Stimulated activated CD8-positive, alpha-beta memory T cell treated with anti-CD3 and anti-CD28 coated beads, Interleukin-12 subunit alpha, Interleukin-12 subunit beta, amount 100 ng/mL, for 4 hours (primary cell): ENCODE data around the gene RNFT2.
"Not testable (repeated sequence)": the region's sequence is repeated elsewhere in the genome, so short reads cannot be mapped to it uniquely, and the experiment has no call there.

Source experiments
- DNase-seq: peaks from one replicate; pipeline ENCODE4 v3.0.0-alpha.2; 2020; ENCODE audit warnings: low read depth

The RNFT2 gene

DNA sequence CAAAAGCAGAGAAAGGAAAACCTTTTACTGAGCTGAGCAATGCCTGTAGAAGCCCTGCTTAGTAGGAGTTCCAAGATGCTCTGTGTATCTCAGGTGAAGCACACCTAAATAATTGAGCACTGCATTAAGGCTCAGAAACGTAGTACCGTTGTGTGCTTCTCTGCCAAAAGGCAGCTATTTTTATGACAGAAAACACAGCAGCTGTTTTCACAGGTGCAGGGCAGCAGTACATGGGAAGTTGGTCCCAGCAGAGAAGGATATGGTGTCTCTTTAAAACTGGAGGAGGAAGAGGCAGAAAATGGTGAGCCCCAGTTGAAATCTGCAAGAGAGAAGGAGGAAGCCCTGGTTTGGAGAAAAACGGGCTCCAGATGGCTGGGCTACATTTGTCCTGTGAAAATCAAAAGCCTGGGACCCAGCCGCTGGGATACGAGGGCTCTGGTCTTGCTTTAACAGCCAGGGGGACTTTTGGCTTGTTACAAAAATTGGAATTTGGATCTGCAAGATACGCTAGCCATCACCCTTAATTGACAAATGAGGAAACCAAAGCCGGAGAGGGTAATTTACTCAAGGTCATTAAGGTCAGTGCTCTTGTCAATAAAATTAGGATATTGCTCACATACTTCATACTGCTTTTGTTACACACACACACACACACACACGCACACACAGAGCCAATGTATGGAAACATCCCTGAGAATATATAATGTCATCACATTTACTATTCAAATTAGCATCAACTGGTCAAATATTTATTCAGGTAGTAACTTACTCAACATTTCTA is 27.6 kb upstream of the RNFT2 start:
- DNase-seq = no peak

DNA sequence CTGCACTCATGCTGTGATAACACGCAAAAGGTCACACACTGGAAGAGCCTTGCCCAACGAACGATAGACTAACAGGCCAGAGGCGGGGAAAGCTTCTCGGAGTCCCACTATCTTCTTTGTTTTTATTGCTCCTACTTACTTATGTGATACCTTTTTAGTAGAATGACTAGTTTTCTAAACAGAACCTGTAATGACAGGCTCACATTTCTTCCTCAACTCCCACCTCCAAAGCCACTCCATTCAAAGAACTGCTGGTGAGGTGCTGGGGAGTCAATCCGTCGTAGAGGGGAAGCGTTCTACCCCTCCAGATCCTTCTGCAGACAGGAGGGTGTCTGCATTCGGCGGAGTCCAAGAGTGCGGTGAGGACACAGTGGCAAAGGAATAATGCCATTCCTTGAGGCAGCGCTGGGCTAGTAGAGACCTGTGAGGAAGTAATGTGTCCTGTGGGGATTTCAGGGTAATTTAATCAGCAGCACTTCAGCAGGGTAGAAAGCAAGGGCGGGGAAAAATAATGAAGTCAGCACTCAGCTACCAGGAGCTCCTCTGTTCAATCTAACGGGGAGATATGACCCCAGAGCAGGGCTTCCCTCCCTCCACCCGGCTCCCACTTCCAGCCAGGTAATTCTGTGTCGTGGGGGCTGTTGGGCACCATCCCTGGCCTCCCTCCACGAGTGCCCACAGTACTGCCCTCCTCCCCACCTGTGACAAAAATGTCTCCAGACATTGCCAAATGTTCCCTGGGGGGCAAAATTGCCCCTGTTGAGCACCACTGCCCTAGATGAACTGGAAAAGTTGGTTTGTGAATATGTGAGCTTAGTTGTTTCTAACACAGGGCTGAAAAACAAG is 25.4 kb upstream of the RNFT2 start:
- DNase-seq = no peak

DNA sequence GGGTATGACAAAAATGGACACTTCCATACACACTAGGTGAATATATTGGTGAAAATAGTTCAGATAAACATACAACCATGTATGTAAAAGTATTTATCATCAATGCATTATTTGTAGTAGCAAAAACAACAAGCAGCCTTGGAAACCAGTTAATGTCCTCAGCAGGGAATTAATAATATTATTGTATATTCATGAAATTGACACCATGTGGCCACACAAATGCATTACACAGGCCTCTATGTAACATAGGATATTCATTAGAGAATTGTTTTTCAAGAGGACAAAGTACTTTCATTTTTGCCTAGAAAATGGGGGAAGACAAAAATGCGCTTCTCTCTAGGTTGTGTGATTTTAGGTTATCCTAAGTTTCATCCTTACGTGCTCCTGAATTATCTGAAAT is 24.6 kb upstream of the RNFT2 start:
- no peak for DNase-seq

DNA sequence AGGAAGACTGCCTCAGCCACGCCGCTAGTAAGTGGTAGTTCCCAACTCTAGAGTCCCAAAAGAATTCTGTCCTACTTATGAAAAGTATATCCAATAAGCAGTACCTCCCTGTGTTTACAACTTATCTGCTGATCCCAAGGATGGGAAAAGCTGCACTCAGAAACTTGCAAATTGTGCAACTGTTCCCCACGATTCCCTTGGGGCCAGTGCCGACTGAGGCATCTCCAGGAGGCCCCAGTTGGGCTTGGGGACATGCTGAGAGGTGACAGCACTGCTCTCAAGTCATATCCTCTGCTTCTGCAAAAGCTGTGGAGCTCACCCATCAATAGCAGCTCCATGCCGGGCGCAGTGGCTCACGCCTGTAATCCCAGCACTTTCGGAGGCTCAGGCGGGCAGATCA is 23.9 kb upstream of the RNFT2 start:
- no peak for DNase-seq

DNA sequence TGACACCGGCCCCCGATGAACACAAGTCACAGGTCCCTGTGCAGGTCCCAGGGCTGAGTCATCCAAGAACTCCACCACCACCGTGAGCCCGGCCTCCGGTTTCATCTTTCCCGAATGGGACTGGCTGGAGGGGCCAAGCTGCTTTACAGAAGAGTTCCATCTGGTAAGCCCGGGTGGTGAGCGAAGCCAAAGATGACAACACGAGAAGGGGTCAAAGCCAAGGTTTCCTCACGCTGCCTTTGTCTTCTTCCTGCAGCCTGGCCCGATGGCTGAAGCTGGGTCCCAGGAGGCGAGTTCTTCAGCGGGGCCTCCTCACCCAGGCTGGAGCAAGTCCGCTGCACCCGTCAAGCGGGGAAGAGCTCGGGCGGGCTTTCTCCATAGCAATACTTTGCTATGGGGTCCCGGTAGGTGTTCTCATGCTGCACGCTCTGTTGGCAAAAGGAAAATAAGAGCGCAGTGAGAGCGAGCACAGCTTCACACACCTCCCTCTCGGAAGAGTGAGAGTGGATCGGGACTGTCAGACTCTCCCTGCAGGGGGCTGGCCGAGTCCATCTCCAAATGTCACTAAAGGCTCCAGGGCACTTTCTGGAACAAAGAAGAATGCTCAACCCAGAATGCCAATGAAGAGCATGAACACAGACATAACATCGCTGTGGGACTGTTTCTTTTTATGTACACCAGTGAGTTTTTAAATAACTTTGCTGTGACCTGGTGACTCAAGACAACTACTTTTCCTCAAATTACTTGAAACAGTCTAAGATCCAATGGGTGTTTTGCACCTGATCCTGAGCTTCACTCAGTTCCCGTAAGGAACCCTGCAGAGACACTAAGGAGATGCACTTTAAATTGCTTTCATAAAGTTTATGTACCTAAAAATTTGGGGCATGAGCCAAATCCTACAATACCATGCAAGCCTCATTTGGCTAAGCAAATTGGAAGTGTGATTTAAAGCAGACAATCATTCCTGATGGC is 20.4 kb upstream of the RNFT2 start:
- DNase-seq = no peak

DNA sequence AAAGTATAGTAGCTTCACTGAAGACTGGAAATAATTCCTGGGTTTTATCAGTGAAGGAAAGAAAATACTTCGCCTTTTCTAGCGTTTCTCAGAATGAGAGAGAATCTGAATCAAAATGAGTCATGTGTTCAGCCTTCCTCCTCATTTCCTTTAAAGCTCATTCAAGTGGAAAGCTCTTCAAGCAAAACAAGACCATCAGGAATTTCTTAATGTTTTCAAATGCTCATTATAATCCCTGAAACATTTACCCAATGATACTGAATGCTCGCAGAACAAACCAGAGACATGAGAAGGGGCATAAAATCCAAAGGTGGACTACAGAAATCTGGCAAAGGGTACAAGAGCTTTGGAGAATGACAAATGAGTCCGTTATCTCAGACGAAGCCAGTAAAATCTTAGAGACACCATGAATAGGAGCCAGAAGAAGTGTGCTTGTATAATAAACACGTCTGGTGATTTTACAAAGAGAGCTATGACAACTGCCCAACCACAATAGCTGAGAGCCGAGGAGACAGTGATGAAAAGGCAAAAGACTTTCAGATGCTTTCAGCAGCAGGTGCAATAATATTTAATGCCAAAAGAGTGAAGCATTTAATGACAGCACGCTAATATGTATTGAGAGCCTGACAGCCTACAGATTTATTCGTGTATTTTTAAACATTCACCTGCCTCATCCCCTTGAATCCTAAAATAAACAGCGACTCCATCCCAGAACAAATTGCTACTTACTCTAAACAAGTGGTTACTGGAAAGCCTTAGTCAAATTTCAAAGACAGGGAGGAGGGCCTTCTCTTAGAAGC is 19.3 kb upstream of the RNFT2 start:
- DNase-seq = no peak

DNA sequence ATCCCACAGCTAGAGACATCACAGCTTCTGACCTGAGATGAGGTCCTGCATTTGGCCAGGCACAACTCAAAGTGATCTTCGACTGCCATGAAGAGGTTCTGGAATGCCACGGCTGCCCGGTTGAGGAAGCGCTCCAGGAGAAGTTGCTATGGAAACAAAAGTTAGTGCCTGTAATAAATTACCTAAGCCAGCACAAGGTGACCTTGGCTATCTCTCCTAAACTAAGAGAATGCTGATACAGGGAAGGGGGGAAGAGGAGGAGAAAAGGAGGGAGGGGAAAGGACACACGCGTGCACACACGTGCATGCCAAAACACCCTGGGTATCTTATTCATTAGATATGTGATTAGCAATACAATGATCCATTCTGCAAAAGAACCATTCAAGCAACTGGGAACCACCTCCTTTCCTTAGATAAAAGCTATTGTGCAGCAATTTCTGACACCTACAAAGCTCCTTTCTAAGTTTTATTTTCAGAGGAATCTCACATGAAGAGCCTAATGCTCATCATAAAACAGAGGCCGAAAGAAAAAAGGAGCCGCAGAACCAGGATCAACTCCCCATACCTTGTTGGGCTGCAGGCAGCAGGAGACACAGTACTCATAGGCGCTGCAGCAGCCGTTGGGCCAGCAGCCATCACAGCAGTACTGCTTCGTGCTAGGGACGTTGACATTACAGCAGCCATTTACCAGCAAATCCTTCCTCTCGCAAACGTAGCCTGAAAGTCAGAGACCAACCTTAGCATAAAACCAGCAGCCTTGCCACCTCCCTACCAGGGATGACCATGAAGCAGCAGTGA is 18.2 kb upstream of the RNFT2 start:
- no peak for DNase-seq

DNA sequence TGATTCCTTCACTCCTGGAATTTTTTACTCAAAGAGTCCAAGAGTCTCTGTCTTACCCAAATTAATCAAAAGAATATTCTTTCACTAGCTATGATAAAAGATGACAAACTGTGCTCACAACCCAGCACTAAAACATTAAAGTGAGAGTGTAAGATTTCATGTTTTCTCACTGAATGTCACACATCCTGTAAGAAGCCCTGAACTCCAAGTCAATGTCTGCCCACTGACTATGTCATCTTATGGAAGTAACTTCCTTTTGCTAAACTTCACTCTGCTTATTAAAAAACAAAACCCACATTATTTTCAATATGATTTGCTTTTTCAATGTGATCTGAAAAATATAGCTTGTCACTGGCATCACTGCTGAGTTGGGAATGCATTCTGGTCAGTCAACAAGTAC is 15.9 kb upstream of the RNFT2 start:
- DNase-seq = no peak

DNA sequence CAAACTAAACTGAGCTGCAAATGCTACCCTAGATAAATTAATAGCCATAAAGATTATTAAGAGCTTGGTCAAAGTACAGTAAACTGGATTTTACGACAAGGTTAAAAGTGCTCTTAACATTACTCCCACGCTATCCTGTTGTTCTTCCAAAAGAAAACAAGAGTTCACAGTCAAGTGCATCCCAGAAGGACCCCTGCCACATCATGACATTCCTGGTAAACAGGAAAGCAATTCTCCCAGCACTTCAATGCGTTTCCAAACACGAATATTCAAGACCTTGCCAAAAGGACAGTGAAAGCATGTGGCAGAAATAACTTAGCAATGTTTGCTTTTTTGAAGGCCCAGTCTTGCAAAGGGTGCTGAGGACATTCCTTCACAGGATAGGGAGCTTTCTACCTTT is 11.4 kb upstream of the RNFT2 start:
- no peak for DNase-seq

DNA sequence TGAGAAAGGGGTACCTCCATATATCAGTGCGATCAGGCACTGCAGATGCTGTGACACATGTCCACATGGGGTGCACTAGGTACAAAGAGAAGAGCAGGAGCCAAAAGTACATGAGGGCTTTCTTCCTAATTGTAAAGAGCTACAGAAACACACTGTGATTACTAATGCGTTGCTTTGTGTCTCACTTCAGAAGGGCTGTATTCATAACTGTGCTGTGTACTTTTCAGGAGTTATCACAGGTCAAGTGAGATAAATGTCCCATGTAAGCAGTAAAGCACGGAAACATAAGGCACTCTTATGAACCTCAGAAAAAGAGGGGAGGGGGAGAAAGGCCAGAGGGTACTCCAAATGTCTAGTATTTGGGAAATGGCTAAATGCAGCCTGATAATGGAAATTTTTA is 10.9 kb upstream of the RNFT2 start:
- DNase-seq = no peak

DNA sequence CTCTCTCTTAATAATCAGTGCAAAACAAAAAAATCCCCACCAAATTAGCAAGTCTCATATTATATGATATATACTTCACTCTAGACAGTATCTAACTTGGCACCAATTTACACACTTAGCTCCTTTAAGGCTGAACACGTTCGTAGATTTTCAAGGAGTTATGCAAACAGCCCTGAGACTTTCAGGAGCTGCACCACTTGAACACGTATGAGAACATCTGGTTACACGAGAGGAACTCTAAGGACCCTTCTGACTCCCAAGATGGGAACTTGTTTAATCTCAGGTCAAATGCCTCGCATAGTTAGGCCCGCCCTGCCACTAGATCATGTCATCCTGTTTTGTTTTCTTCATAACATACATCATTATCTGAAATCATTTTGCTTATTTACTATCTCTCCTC is 10.2 kb upstream of the RNFT2 start:
- no peak for DNase-seq

DNA sequence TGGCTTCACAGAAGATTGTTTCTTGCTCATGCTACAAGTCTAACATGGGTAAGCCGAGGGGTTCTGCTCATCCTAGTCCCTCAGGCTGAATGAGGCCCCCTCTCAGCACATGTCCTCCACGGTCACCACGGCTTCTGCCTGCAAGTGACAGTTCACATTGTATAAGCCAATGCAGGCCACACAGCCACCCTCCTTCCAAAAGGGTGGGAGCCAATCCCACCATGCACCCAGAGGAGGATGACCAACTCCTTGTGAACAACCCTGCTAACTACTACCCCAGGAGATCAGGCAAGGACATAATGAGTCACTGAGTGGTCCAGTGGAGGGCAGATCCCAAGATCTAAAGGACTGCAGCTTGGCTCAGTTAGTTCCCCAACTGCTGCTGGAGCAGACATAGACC is 6.3 kb upstream of the RNFT2 start:
- DNase-seq = no peak

DNA sequence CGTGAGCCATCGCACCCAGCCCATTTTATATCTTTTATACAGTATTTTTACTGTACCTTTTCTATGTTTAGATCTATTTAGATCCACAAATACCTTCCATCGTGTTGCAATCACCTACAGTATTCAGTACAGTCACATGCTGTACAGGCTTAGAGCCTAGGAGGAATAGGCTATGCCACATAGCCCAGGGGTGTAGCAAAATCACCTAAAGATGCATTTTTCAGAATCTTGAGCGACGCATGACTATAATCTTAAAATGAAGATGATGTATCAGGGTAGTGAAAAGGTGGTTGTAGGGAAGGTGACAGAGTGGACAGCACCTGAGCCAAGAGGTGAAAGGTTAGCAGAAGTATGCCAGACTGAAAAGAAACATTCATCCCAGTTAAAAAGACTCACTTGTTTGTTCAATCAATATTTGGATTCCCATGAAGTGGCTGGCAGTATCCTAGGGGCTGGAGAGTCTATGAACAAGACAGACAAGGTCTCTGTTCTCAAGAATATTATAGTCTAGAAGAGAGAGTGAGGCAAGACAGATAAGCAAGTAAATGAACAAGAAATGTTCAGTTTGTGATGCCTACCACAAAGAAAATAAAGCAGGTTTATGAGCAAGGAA is 3.9 kb upstream of the RNFT2 start:
- no peak for DNase-seq

DNA sequence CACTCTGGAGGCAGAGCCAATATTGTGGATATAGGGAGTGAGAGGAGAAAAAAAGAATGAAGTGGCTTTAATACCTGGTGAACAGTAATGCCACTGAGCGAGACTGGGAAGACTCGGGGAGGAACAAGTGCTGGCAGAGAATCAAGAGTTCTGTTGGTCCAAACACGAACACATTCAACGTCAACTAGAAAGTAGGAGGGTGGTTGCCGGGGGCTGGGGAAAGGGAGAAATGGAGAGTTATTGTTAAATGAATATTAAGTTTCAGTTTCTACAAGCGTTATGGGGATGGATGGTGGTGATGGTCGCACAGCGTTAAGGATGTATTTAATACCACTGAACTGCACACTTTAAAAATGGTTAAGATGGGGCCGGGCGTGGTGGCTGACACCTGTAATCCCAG is 3.0 kb upstream of the RNFT2 start:
- DNase-seq = no peak

DNA sequence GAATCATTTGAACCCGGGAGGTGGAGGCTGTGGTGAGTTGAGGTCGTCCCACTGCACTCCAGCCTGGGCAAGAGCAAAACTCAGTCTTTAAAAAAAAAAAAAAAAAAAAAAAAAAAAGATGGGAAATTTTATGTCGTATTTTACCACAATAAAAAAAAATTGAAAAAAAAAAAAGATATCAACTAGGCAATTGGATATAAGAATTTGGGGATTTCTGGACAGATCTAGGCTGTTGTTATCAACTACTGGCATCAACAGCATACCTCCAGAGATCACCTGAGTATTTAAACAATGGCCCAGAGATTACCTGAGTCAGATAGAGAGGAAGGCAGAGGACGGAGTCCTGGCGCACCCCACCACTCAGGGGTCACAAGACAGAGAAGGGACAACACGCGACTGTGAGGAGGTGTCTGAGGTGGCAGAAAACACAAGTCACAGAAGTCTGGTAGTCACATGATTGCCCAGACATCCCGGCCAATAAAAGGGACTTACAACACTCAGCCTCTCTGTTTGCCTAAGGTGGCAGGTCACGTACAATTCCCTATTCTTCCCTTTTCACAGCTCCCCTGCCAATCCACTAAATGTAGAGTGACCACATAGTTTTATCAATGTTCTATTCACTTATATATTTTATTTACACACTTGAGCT is 2.0 kb upstream of the RNFT2 start:
- DNase-seq = no peak

DNA sequence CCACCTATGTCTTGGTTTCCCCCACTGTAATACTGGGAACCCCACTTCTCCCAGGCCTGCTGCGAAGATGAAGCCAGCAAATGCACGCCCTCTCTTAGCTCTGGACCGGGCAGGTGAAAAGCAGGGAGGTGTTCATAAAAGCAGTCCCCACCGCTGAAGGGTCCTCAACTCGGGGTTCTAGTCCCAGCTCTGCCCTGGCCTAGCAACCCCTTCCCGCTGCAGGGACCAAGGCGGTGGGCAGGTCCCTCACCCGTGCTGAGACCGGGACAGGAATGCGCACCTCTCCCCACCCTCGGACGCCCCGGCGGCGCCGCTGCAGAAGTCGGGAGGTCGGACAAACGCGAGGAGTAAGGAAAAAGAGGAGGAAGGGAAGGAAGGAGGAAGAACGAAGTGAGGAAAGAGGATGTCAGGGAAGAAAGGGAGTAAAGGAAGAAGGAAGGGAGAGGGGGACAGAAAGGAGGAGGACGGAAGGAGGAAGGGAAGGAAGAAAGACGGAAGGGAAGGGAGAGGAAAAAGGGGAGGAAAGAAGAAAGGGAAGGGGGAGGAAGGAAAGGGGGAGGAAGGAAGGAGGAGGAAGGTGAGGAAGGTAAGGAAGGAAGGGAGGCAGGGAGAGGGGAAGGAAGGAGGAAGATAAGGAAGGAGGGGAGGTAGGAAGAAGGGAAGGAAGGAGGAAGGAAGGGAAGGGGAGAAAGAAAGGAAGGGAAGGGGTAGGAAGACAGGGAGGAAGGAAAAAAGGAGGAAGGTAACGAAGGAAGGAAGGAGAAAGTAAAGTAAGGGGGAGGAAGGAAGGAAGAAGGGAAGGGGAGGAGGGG is 947 bp upstream of the RNFT2 start:
- DNase-seq = no peak

DNA sequence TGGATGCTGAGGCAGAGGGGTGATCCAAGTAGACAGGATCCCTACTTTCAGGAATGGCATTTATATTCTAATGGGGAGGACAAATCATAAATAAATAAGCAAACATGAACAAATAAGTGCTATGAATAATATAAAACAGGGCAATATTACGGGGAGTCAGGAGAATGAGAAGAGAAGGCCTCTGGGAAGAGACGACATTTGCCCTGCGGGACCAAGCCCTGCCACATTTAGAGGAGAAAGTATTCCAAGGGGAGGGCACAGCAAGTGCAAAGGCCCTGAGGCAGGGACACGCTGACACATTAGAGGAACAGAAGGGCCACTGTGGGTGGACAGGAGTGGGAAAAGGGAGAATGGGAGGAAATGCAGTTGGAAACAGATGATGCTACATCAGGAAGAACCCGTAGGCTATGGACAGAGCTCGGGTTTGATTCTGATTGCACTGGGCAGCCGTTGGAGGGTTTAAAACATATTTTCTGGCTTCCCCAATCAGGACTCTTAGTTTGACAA is 1.3 kb downstream of the RNFT2 start:
- DNase-seq = no peak

DNA sequence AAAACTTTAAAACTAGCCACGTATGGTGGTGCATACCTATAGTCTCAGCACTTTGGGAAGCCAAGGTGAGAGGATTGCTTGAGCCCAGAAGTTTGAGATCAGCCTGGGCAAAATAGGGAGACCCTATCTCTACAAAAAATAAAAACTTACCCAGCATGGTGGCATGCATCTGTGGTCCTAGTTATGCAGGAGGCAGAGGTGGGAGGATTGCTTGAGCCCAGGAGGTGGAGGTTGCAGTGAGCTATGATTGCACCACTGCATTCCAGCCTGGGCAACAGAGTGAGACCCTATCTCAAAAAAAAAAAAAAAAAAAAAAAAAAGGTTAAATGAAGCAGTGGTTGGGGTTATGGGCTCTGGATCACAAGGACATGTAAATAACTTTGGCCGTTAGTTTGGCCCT is 4.7 kb downstream of the RNFT2 start:
- not testable (repeated sequence) for DNase-seq

DNA sequence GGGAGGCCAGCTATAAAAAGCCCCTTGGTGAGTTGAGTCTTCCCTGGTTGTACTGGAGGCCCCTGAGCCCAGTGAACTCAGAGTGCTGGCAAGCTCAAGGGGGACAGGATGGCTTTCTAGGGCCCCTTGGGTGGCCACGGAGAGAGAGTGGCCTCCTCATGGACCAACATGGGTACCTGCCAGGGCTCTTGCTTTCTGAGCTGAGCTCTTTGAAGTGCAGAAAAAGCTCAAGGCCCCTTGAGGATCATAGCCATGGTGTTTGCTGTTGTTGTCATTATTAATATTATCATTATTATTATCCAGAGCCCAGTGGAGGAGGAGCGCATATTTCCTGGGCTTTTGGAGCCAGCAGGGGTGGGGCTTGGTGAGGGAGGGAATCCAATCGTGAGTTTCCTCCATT is 6.7 kb downstream of the RNFT2 start:
- no peak for DNase-seq
